GM18505 (cell line): Measurements from ENCODE around the gene PROCR.
"Not testable (repeated sequence)": the region's sequence is repeated elsewhere in the genome, so short reads cannot be mapped to it uniquely, and the experiment has no call there.

Experiments
- ATAC-seq: cut with Tn5 transposase; IDR thresholded peaks from one replicate; pipeline ENCODE4 v1.9.1; 2021; ENCODE audit not compliant: unreplicated experiment
- POLR2A ChIP-seq: IDR thresholded peaks from 4 replicates; pipeline ENCODE4 v1.6.1; 2011; ENCODE audit warnings: borderline replicate concordance; ENCODE audit not compliant: insufficient read depth, insufficient read length; ENCODE audit errors: extremely low read depth

The PROCR gene

GRCh38 chr20:35172434-35172806 lies 548 bp downstream of the PROCR start:
- TF ChIP-seq POLR2A, result no peak
- ATAC-seq, result no peak

- no peak for TF ChIP-seq POLR2A
- ATAC-seq, result no peak
Measured at GRCh38 chr20:35173576-35174192, 1.8 kb downstream of the PROCR start.

GRCh38 chr20:35174458-35175216 lies 2.8 kb downstream of the PROCR start:
- ATAC-seq, result no peak
- TF ChIP-seq POLR2A, result no peak

DNA sequence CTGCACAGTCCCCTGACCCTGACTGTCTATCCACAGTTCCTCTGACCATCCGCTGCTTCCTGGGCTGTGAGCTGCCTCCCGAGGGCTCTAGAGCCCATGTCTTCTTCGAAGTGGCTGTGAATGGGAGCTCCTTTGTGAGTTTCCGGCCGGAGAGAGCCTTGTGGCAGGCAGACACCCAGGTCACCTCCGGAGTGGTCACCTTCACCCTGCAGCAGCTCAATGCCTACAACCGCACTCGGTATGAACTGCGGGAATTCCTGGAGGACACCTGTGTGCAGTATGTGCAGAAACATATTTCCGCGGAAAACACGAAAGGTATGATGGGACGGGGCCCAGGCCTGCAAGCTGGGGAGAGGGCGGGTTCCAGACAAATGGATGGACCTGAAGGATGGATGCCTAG lies 4.3 kb downstream of the PROCR start:
- TF ChIP-seq POLR2A, result no peak
- no peak for ATAC-seq

- no peak for ATAC-seq
- TF ChIP-seq POLR2A, result no peak
Measured at GRCh38 chr20:35179292-35180212, 7.7 kb downstream of the PROCR start.

GRCh38 chr20:35180266-35180665 lies 8.4 kb downstream of the PROCR start:
- TF ChIP-seq POLR2A, result no peak
- no peak for ATAC-seq

GRCh38 chr20:35181731-35182130 lies 9.9 kb downstream of the PROCR start:
- ATAC-seq, result no peak
- TF ChIP-seq POLR2A, result no peak

DNA sequence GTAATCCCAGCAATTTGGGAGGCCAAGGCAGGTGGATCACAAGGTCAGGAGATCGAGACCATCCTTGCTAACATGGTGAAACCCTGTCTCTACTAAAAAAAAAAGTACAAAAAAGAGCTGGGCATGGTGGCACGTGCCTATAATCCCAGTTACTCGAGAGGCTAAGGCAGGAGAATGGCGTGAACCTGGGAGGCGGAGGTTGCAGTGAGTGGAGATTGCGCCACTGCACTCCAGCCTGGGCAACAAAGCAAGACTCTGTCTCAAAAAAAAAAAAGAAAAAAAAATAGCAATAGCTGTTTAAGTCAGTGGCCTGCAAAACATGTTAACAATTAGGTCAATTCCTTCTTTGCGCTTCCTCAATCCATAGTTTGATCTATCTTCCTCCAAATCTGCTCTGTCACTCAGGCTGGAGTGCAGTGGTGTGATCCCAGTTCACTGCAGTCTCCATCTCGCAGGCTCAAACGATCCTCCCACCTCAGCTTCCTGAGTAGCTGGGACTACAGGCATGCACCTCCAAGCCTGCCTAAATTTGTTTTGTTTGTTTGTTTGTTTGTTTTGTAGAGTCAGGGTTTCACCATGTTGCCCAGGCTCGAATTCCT lies 14.9 kb downstream of the PROCR start:
- ATAC-seq, result not testable (repeated sequence)

GRCh38 chr20:35187584-35188190 lies 15.8 kb downstream of the PROCR start:
- TF ChIP-seq POLR2A, result no peak
- ATAC-seq, result no peak

DNA sequence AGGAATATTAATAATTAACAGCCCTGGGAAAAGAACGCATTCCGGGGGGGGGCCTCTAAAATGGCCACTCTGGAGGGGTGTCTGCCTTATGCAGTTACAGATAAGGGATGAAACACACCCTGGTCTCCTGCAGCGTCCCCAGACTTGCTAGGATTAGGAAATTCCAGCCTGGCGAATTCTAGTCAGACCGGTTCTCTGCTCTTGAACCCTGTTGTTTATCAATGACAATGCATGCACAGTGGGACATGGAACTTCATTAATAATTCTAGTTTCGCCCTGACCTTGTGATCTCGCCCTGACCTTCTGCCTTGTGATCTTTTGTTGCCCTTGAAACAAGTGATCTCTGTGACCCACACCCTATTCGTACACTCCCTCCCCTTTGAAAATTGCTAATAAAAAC lies 17.4 kb downstream of the PROCR start:
- not testable (repeated sequence) for ATAC-seq

GRCh38 chr20:35190556-35190955 lies 18.7 kb downstream of the PROCR start:
- TF ChIP-seq POLR2A, result no peak
- no peak for ATAC-seq

DNA sequence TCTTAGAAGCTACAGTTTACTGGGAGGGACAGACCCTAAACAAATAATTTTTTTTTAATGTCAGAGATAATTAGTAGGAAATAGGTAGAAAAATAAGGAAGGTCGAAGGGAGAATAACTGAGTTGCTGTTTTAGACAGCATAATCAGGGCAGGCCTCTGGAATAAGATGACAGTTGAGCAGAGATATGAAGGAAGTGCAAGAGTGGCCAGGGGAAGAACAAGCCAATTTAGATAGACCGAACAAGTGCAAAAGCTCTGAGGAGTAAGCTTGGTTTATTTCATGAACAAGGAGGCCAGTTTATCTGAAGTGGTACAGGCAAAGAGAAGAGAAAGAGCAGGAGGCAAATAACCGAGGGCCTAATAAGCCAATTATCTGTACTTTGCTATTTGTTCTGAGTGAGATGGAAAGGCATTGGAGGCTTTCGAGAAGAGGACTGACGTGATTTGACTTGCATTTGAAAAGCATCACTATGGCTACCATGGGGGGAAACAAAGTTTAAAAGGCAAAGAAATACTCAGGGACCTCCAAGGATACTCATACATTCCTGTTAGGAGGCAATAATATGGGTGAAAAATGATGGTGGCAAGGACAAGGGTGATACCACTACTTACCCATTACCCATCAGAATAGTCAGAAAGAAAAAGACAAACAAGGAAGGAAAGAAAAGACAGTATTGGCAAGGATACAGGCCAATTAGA lies 19.7 kb downstream of the PROCR start:
- ATAC-seq, result no peak
- no peak for TF ChIP-seq POLR2A
